ENCODE data around the gene CDKAL1.

The CDKAL1 gene

DNA sequence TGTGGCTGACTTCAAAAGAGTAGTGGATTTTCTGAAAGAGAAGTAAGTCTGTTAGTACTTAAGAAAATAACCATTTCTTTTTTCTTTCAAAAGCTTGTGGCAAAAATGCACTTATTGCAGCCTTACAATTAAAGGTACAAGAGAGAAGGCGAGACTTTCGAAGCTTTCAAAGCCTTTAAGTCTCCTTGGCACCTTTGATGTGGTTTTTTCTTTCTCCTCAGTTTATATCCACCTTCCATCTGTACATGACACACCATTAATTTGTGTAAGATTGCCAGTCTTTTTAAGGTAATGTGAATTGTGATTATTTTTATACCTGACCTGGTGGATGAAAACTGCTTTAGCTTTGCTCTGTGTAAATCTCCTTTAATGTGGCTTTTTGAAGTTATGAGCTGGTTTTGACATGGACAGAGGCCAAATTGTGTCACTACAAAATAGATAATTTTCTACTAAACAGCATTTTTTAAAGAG is 466.1 kb downstream of the CDKAL1 start:
- DNase-seq (ENCODE audit: low spot score) (no peak), ATAC-seq (ENCODE audit: low read depth) (no peak)
- TF ChIP-seq, protein P1, sequence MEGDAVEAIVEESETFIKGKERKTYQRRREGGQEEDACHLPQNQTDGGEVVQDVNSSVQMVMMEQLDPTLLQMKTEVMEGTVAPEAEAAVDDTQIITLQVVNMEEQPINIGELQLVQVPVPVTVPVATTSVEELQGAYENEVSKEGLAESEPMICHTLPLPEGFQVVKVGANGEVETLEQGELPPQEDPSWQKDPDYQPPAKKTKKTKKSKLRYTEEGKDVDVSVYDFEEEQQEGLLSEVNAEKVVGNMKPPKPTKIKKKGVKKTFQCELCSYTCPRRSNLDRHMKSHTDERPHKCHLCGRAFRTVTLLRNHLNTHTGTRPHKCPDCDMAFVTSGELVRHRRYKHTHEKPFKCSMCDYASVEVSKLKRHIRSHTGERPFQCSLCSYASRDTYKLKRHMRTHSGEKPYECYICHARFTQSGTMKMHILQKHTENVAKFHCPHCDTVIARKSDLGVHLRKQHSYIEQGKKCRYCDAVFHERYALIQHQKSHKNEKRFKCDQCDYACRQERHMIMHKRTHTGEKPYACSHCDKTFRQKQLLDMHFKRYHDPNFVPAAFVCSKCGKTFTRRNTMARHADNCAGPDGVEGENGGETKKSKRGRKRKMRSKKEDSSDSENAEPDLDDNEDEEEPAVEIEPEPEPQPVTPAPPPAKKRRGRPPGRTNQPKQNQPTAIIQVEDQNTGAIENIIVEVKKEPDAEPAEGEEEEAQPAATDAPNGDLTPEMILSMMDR (IDR thresholded peaks at IDR 0.05; ENCODE audit: poor library complexity, severe bottlenecking), result no peak
- Histone ChIP-seq H3K36me3 (ENCODE audit: low read depth) (no peaks in the 10 kb centered on the region), H3K4me3 (ENCODE audit: severe bottlenecking) (no peak overlapping the region), H3K27ac (ENCODE audit: poor library complexity, severe bottlenecking) (no peak overlapping the region), H3K27me3 (ENCODE audit: insufficient read depth, poor library complexity, severe bottlenecking) (no peaks in the 10 kb centered on the region), H3K9me3 (ENCODE audit: severe bottlenecking) (no peaks in the 10 kb centered on the region), H3K4me1 (ENCODE audit: insufficient read depth, poor library complexity, severe bottlenecking) (peaks cover 35% of the 10 kb centered on the region)

DNA sequence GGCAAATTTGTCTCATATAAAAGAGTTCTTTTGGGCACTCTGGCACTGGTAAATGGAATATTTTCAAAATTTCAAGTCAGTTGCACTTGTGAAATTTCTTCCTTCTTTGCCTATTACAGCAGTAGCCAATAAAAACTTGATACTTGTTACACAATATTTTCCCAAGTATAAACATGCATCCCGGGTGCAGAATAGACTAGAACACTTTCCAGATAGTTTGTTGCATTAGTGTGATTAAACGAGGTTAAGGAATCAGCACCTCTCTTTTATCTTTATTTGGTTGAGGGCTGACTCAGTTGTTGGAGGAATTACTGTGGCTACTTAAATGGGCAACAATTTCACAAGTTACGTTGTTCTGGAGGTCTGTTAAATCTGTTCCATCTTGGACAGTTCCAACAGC is 467.5 kb downstream of the CDKAL1 start:
- peak overlapping the region; percentile 95 for H3K27ac ChIP-seq (ENCODE audit: poor library complexity, severe bottlenecking)
- ATAC-seq (ENCODE audit: low read depth) (no peak), DNase-seq (ENCODE audit: low spot score) (no peak)
- H3K4me1 ChIP-seq (ENCODE audit: insufficient read depth, poor library complexity, severe bottlenecking), result peaks cover 47% of the 10 kb centered on the region
- no peaks in the 10 kb centered on the region for H3K9me3 ChIP-seq (ENCODE audit: severe bottlenecking)
- TF ChIP-seq, protein P1 (IDR thresholded peaks at IDR 0.05; ENCODE audit: poor library complexity, severe bottlenecking), result no peak
- no peaks in the 10 kb centered on the region for H3K27me3 ChIP-seq (ENCODE audit: insufficient read depth, poor library complexity, severe bottlenecking)
- no peak overlapping the region for H3K4me3 ChIP-seq (ENCODE audit: severe bottlenecking)
- no peaks in the 10 kb centered on the region for H3K36me3 ChIP-seq (ENCODE audit: low read depth)

DNA sequence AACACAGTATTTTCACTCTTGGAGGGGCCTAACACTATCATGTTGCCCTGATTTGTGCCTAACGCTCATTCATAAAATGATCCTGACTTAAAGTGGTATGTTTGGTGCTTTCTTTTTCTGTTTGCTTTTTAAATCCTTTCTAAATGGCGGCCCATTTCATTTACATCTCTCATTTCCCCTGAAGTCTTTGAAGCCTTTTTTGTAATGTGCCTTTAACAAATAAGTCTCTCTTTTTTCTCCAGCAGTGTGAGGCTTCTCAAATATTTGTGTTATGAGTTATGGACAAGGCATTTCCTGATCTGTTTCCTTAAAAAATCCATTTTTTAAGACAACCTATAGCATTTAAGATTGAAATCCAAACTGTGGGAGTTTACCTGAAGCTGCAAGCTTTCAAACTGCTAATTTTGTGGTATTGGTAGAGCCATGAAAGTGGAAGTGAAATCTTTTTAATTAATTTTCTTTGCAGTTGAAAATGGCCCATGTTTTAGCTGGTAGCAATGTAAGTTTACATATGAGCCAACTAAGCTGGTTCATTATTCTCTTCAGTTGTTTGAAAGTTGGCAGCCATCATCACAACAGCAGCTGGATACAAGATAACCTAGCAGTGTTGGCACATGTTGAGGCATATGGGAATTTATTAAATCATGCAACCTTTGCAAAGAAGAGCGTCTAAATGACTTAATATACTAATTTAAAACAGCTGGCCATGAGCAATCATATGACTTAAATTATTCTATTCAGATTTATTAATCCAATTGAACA is 469.7 kb downstream of the CDKAL1 start:
- Histone ChIP-seq H3K4me3 (ENCODE audit: severe bottlenecking) (no peak overlapping the region), H3K27me3 (ENCODE audit: insufficient read depth, poor library complexity, severe bottlenecking) (no peaks in the 10 kb centered on the region), H3K4me1 (ENCODE audit: insufficient read depth, poor library complexity, severe bottlenecking) (peaks cover 47% of the 10 kb centered on the region), H3K9me3 (ENCODE audit: severe bottlenecking) (no peaks in the 10 kb centered on the region), H3K36me3 (ENCODE audit: low read depth) (no peaks in the 10 kb centered on the region), H3K27ac (ENCODE audit: poor library complexity, severe bottlenecking) (peak overlapping the region; percentile 95)
- DNase-seq (ENCODE audit: low spot score) (no peak), ATAC-seq (ENCODE audit: low read depth) (peak; percentile 76)
- TF ChIP-seq, protein P1 (IDR thresholded peaks at IDR 0.05; ENCODE audit: poor library complexity, severe bottlenecking), result no peak

DNA sequence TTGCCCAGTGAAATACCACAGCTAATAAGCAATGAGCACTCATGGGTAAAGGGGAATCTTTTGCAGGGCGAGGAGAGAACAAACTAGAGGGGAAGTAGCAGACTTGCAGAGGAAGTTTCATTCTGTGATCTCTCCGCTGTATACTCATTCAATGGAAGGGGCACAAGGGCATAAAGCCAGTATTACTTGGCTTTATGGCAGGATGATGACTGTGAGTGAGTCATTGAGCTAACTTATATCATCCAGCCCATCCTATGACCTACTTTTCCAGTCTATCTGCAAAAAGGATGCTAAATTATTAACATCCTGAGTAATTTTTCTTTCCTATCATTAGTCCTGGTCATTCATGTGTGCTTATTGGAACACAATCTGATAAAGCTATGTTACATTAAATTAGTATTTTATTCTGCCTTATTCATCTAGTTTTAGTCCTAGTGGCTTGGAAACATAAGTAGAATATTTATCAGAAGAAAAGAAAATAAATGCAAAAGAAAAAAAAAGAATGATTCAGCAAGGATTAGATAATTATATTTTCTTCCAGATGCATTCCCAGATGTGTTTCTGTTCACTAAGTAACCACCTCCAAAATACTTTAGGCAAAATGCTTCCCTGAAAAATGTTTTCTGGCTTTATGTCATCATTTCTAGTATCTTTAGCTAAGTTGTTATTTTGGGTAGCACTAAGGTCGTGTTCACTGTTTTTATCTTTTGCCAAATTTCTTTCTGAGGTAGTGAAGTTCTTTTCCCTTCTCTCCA is 471.7 kb downstream of the CDKAL1 start:
- no peak overlapping the region for H3K4me3 ChIP-seq (ENCODE audit: severe bottlenecking)
- peaks cover 47% of the 10 kb centered on the region for H3K4me1 ChIP-seq (ENCODE audit: insufficient read depth, poor library complexity, severe bottlenecking)
- DNase-seq (ENCODE audit: low spot score) (no peak), ATAC-seq (ENCODE audit: low read depth) (peak; percentile 94)
- TF ChIP-seq, protein P1 (IDR thresholded peaks at IDR 0.05; ENCODE audit: poor library complexity, severe bottlenecking), result no peak
- no peaks in the 10 kb centered on the region for H3K9me3 ChIP-seq (ENCODE audit: severe bottlenecking)
- no peaks in the 10 kb centered on the region for H3K36me3 ChIP-seq (ENCODE audit: low read depth)
- peak overlapping the region; percentile 95 for H3K27ac ChIP-seq (ENCODE audit: poor library complexity, severe bottlenecking)
- H3K27me3 ChIP-seq (ENCODE audit: insufficient read depth, poor library complexity, severe bottlenecking), result no peaks in the 10 kb centered on the region
